GM12875 (cell line): ENCODE measurements around the gene KDM6A.
"Not testable (repeated sequence)": the region's sequence is repeated elsewhere in the genome, so short reads cannot be mapped to it uniquely, and the experiment has no call there.

Source experiments
- H3K4me3 ChIP-seq: one replicate; pipeline ENCODE4 v1.5.1; 2011; ENCODE audit warnings: low read depth, low read length, control low read depth
- TF ChIP-seq, protein P1 (sequence below): IDR thresholded peaks from 2 replicates; pipeline ENCODE4 v1.5.1; 2011; ENCODE audit warnings: low read depth, mild to moderate bottlenecking, control low read depth, inconsistent platforms, low read length, moderate library complexity, borderline replicate concordance; ENCODE audit not compliant: insufficient read depth

The KDM6A gene

GRCh38 chrX:45031830-45032378 lies 158.9 kb downstream of the KDM6A start:
- no peak overlapping the region for H3K4me3 ChIP-seq
- TF ChIP-seq, protein P1, sequence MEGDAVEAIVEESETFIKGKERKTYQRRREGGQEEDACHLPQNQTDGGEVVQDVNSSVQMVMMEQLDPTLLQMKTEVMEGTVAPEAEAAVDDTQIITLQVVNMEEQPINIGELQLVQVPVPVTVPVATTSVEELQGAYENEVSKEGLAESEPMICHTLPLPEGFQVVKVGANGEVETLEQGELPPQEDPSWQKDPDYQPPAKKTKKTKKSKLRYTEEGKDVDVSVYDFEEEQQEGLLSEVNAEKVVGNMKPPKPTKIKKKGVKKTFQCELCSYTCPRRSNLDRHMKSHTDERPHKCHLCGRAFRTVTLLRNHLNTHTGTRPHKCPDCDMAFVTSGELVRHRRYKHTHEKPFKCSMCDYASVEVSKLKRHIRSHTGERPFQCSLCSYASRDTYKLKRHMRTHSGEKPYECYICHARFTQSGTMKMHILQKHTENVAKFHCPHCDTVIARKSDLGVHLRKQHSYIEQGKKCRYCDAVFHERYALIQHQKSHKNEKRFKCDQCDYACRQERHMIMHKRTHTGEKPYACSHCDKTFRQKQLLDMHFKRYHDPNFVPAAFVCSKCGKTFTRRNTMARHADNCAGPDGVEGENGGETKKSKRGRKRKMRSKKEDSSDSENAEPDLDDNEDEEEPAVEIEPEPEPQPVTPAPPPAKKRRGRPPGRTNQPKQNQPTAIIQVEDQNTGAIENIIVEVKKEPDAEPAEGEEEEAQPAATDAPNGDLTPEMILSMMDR, result no peak

DNA sequence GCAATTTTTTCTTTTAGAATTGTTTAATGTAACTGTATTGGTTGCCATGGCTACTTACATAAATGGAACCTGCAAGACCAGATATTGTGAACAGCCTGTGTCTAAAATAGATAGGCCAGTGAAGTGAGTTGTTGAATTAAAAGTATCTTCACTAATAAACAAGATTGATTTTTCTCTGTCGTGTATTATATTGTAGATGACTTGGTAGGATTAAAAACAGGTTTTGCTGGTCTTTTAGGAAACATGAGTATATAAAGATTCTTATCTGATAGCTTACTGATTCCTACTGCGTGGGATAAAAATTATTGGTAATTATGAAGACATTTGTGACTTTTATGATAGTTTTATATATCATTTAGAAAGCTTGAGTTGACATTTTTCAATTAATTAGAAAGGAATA lies 162.1 kb downstream of the KDM6A start:
- H3K4me3 ChIP-seq, result no peak overlapping the region
- TF ChIP-seq, protein P1, result no peak

DNA sequence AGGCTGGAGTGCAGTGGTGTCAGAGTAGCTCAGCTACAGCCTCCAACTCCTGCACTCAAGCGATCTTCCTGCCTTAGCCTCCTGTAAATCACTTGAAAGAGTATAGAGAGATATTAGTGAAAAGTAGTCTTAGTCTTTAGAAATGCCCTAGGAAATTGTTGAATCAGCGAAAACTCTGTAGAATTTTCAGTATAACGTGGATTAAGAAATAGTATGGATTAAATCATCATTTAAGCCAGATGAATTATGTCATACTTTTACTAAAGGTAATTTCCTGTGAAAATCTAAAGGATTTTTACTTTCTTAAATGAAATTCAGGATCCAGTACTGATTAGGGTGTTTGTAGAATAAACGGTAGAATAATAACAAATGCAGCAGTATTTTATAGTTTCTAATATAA lies 163.2 kb downstream of the KDM6A start:
- TF ChIP-seq, protein P1, result no peak

DNA sequence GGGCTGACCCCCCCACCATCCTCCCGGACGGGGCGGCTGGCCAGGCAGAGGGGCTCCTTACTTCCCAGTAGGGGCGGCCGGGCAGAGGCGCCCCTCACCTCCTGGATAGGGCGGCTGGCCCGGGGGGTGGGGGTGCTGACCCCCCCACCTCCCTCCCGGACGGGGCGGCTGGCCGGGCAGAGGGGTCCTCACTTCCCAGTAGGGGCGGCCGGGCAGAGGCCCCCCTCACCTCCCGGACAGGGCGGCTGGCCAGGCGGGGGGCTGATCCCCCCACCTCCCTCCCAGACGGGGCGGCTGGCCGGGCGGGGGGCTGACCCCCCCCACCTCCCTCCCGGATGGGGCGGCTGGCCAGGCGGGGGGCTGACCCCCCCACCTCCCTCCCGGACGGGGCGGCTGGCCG lies 167.1 kb downstream of the KDM6A start:
- not testable (repeated sequence) for H3K4me3 ChIP-seq

More for the DNA sequence above, 163.2 kb downstream of the KDM6A start:
- no peak overlapping the region for H3K4me3 ChIP-seq

DNA sequence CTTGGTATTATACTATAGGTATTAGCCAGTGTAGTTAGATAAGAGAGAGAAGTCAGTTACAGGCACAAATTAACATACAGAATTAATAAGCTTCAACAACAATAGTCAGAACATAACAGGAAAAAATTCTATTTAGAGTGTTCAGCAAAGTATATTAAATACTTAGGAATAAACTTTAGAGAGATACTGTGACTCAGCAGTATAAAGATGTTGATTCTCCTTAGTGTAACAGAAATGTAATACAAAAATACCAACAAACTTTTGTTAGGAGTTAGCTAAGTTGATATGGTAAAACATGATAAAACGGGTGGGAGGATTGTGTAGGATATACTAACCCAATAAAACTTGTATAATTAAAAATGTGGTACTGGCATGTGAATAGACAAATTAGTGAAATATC lies 173.4 kb downstream of the KDM6A start:
- TF ChIP-seq, protein P1, result no peak
- no peak overlapping the region for H3K4me3 ChIP-seq

GRCh38 chrX:45050558-45050957 lies 177.6 kb downstream of the KDM6A start:
- no peak overlapping the region for H3K4me3 ChIP-seq
- TF ChIP-seq, protein P1, result no peak

DNA sequence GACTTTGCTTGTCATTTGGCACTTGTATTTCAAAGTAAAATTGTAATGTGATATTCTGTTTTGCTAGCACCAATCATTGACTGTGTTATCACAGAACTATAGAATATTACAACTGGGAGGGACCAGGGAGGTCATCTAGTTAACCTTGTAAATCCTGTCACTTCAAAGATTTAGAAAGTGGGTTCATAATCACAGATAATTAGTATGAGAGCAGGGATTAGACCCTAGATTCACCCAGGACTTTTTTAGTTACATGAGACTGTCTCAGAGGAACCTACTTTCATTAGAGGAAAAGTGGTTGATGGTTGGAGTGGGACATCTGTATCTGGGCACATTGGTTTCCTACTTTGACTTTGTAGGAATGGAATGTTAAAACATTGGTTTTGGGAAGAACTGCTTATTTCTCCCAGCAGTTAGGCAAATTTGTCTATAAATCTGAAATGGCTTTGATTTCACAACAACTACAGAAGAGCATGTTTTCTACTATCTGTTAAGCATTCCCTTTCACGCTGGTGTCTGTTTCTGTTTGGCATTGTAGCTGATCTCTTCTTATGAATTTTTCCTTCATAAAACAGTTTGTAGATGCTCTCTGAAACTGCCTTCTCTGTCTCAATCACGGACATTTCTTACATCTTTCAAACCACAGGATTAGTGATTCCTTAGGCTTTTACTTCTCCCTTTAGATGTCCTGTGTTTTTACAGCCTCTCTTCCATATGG lies 183.6 kb downstream of the KDM6A start:
- TF ChIP-seq, protein P1, result no peak
- H3K4me3 ChIP-seq, result no peak overlapping the region

- H3K4me3 ChIP-seq, result not testable (repeated sequence)
These were observed 186.9 kb downstream of the KDM6A start for GRCh38 chrX:45059906-45060305.
